Left kidney (tissue), 1 donor: ENCODE data around the gene CCDC85C. TPM values are rescaled to one million over a fixed set of nuclear protein-coding genes. Genes with fewer than 3 reads are reported as not detected.

Experiments used
- polyA plus RNA-seq: library from polyadenylated mRNA; unstranded; fragments of 120-200 nt; gene quantifications from one replicate; pipeline ENCODE4 v1.2.1, GENCODE V29; 2013; ENCODE audit not compliant: insufficient read length

CCDC85C gene
- polyA plus RNA-seq, 1 donor: 24.4 TPM

Other genes with a start within 250 kb of the CCDC85C start
- 65.7 TPM for gene SETD3, start 123.3 kb downstream of the CCDC85C start, polyA plus RNA-seq
- 56.3 TPM for gene CCNK, start 122.8 kb downstream of the CCDC85C start, polyA plus RNA-seq
- 0.98 TPM for gene HHIPL1, start 40.9 kb upstream of the CCDC85C start, polyA plus RNA-seq
- 3.4 TPM for gene CYP46A1, start 80.1 kb upstream of the CCDC85C start, polyA plus RNA-seq
- 38.5 TPM for gene EML1, start 189.2 kb upstream of the CCDC85C start, polyA plus RNA-seq